Medulla oblongata (tissue), 1 donor: ENCODE data around the gene MTA3.

Experiments used
- DNase-seq: peaks from one replicate; pipeline ENCODE4 v3.0.0-alpha.2; 2015; ENCODE audit errors: extremely low spot score

Gene MTA3

DNA sequence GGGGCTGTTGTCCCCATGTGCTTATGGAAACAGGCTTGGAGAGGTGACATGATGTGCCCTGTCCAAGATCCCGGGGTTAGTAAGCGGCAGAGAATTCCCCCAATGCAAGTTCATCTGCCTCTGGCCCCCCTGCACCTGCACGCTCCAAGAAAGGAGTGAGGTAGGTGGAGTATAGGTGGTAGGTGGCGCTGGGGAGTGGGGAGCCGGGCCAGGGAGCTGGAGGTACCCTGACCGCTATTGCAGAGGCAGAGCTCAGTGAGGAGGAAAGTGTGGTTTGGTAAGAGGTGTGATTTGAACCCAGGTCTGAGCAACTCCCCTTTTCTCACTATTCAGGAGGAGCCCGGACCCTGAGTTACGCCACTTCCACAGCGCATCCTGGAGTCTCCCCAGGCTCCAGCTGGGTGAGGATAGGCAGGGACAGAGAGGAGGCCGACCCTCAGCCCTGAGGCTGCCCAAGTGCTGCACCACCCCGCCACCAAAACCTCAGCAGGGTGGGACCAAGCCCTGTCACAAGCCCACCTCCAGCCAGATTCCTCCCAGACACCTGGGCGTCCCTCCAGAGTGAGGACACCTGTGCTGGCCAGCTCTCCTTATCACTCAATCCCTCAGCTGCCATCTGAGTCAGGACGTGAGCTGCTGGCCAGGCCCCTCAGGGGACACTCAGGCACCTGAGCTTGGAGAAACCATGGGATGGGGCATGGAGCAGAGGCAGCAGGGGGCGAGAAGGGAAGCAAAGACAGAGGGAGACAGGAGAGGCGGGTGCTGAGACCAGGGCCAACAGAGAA lies 218.3 kb downstream of the MTA3 start:
- no peak for DNase-seq

DNA sequence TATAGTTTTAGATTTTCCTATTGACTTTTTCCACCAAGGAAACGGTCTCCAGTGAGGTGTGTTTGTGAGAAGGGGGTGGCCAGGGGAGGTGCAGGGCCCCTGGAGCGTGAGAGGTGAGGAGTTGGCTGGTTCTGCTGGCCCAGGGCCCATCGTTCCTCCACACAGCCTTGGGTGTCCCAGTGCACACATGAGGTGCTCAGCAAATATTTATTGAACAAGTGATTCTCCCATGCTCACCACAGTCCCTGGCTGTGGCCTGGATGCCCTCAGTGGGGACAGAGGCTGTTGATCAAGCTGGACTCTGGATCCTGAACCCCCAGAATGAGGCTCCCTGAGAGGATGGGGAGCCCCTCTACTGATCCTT lies 219.0 kb downstream of the MTA3 start:
- no peak for DNase-seq

DNA sequence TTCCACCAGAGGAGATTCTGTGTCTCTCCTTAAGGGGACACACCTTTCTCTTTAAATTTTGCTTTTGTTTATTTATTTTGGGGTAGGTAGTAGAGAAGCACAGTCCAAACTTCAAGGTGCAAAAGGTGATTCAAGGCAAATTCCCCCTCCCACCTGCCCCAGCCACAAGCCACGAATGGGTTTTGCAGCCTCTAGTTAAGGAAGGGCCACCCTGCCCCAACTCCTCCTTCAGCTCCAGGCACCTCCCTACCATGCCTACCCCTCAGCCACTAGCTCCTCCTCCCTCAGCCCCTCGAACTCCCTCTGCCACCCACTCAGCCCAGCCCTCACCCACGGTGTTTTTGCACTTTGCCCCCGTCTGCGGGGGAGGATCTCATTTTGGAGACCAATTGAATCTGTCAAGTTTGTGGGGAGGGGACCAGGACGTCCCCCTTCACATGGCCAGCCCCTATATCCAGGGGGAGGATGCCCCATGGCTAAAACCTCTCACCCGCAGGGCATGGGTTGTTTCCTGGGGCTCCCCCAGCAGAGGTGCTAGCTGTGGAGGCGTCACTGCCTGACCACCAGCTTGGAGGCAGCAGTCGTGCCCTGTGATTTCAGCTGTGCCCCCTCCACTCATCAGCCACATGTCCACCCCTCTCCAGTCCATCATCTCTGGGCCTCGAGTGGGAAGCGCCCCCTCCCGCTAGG lies 219.5 kb downstream of the MTA3 start:
- no peak for DNase-seq

DNA sequence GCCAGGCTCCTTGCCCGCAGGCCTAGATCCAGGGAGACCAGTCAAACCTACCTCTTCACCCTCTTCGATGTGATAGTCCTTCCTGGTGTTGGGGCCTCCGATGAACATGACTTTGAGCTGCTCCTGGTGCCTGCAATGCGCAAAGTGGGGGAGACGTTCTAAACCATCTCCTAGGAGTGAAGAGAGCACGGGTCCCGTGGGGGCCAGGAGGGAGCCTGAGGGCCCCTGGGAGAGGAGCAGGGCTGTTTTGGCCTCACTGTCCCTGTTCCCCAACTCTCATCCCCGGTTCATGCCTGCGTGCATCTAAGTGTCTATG lies 220.0 kb downstream of the MTA3 start:
- DNase-seq = no peak

DNA sequence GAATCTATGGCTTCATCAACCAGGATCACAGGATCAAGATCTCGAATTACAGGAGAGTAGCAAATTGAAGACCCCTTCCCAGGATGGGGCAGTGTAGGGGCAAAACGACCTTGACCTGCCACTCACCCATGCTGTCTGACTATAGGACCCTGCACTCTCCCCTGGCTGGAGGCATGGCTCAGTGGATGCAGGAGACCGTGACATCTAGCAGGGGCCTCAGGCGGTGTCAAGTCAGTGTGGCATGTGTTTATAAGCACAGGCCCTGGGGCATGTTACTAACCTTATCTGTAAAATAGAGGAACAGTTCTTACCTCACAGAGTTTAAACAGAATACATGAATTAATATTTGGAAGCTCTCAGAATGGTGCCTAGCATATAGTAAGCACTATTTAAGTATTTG lies 220.4 kb downstream of the MTA3 start:
- no peak for DNase-seq

DNA sequence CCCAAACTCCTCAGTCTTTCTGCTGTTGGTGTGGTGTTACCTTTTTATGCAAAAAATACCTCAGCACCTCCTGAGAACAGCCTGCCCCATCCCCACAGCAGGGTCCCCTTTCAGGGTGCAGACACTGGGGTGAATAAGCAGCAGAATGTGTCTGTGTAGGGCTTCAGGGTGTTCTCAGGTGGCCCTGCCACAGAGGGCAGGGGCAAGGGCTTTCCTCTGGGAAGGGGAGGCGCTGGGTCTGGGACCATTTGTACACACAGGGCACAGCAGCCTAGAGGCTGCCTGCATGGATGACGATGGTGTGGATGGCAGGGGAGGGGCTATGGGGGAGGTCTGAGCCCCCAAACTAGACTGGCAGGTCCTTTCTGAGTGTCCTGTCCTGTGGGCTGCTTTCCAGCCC lies 221.3 kb downstream of the MTA3 start:
- DNase-seq = no peak

DNA sequence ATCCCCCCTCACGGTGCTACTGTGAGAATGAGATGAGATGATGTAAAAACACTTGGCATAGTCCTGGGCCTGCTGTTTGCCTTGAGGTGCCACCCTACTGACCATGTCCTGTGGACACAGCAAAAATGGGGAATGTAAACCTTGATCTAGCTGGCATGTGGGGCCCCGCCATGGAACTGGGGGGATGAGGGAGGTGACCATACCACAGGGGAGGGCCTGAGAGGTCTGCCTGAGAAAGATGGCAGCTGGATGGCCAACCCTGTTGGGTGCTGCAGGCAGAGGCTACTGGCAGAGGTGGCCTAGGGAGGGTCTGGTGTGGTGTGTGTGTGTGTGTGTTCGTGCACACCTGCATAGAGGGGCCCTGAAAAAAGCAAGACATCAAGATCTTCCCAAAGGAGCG lies 223.2 kb downstream of the MTA3 start:
- no peak for DNase-seq

DNA sequence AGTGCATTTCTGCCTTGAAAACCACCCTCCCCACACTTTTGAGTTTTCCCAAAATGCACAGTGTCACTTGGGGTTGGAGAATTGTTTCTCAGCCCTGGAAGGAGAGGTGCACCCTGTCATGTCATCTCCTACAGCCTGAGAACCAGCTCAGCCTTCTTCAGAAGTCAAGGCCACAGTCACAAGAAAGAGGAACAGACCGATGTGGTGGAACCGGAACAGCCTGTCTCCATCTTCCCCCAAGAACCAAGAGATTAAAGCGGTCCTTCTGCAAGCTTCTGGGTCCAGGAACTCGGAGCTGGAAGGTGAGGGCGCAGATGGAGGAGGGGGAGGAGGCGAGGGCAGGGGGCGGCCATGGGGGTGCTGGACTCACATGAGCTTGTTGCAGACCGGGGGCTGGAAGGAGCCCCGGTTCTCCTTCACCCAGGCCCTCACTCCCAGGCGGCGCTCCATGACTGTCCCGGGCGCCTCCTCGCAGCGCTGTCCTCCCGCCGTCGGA lies 223.7 kb downstream of the MTA3 start:
- peak; percentile 54 for DNase-seq

DNA sequence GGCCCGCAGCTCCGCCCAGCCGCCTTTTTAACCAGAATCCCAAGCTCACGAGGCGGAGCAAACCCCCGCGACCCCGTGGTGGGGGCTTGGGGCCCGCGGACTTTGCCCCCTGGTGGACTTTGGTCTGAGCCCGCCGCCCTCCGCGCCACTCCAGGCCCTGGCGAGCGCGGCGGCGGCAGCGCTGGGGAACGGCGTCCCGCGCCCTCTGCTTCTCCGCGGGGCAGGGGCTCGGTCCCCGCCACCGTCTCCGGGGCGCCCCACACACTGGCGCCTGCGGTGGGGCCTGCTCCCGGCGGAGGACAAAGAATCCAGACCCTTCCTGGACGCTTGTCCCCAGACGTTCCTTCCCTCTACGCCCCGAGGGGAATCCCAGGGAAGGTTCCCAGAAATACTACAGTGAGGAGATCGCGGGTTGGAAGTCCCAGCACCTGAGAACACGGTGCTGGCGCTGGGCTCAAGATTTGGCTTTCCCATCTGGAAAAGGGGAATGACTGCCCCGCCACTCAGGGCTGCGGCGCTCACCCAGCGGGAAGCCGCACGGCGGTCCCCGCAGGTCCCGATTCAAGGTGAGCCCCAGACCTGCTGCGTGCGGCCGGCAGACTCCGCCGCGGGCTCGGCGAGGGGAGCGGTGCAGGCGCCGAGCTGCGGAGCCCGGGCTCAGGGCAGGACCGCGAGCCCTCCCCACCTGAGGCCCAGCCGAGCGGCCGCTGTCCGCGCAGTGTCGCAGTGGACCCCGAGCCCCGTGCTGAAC lies 224.3 kb downstream of the MTA3 start, which contains the start of gene HAAO:
HAAO (minus strand) TSS at position 1 of the 751 bp plus-strand sequence. CDS start 47 bp downstream, outside the sequence.
- DNase-seq = peak; percentile 29

DNA sequence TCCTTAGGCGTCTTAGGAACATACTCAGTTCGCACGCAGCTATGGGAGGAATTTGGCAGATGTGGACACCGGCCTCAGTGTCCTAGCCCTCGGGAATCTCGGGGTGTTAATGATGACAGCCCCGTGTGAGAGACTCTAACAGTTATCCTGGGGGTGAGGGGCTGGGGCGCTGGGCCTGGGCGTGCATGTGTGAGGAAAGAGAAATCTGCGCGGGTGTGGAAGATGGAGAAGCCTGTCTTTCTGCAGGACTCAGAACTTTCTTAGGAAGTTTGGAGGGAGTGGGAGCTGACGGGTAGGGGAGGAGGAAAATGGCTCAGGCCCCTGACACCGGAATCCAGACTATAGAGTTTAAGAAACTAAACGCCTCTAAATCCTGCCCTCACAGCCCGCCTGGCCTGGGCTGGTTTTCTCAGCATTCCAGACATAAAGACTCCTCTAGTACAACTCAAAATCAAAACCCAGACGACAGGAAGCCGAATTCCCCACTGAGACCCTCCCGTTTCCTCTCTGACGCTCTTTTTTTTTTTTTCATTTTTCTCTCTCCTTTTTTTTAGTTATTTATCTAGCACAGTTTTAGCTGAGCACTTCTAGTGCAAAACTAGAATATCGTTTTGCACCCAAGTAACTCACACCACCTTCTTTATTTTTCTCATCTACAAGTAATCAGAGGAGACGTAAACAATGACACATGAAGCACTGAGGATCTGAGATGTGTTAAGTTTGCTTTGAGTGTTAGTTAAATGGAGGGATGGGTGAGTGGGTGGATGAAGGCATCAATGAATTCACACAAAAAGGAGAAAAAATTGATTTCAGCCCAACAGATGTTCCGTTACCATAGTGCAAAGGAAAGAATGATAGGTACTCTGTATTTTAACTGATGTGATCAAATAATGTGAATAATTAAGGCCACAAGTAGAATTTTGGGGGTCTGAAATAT lies 225.2 kb downstream of the MTA3 start:
- DNase-seq = no peak

DNA sequence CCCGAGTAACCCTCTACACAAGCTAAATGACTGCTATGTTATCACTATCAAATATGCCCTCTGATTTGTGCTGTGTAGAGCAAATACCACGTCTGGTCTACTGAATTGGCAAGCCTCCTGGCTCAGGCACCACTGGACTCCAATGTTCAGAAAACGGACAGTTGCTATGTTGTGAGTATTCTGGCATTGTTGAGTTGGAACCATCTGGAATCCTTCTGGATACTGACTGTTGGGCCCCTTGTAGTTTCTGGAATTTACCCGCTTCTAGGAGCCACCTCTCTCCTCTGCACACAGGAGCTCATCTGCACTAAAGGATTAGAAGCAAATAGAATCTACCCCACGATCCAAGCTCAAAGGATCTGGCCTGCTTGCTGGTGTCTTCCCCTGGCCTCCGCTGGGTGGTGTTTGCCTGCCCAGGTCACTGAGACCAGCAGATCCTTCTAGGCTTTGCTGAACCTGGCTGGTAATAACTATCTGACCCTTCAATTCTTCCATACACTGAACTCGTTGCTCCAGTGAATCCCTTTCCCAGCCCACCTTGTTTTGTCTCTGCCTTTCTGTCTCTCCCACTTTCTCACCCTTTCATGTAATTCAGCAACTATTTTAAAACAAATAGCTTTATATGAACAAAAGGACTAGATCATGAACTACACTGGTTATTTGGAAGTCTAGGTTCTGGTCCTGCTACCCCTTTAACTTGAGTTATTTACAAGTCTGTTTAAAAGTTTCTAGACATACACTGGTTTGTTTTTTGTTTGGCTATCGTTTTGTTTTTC lies 226.0 kb downstream of the MTA3 start:
- no peak for DNase-seq

DNA sequence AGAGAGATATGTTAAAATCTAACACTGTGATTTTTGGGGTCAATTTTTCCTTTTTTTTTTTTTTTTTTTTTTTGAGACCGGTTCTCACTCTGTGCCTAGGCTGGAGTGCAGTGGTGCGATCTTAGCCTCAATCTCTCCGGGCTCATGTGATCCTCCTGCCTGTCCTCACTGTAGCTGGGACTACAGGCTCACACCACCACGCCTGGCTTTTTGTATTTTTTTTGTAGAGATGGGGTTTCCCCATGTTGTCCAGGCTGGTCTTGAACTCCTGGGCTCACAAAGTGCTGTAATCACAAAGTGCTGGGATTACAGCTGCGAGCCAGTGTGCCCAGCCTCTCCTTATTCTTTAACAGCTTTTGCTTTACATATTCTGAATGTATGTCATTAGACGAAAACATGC lies 226.8 kb downstream of the MTA3 start:
- DNase-seq = no peak

DNA sequence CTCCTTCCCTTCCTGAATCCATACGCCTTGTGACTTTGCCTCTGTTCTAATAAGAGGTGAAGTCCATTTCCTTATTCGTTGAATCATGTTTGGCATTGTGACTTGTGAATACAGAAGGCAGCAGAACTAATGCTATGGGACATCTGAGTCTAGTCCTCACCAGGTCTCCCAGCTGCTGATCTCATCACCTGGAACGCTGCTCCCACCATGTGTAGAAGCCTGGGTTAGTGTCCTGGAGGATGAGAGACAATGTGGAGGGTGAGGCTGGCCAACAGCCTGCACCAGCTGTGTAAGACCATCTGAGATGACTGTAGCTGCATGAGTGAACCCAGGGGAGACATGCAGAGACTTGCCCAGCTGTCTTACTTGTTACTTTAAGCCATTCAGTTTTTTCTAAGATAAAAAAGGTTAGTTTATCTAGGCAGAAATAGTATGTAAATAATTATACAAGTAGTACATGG lies 227.4 kb downstream of the MTA3 start:
- DNase-seq = no peak

DNA sequence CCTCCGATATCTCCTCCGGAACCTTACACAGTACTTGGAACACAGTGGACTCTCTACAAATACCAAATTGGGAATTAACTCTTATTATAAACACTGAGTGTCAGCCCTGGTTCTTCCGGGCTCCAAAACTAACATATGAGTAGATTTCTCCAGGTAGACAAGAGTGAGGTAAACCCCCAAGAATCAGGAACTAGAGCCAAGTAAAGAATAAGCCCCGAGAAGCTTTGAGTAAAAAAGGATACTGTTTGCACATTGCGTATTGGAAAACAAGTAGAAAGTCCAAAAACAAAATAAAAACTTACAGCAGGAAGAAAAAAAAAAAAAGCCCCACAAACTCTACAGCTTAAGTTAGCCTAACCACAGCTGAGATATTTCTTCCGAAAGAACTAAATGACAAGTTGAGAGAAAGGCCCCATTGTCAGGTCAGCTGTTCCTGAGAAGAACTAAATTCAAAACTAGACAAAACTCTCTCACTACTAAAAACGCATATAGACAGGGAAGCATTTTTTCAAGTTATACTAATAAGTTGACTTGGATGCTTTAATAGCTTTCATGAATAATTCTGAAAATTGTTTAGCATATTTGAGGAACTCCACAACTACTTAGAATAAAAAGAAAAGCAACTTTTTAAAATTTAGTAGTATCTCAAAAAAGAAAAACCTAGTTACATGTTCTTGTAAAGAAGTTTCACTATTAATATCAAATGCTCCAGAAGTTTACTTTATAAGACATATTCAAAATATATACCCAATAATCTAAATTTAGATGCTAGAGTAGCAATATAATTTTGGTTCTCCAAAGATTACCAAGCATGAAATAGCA lies 228.2 kb downstream of the MTA3 start:
- no peak for DNase-seq

DNA sequence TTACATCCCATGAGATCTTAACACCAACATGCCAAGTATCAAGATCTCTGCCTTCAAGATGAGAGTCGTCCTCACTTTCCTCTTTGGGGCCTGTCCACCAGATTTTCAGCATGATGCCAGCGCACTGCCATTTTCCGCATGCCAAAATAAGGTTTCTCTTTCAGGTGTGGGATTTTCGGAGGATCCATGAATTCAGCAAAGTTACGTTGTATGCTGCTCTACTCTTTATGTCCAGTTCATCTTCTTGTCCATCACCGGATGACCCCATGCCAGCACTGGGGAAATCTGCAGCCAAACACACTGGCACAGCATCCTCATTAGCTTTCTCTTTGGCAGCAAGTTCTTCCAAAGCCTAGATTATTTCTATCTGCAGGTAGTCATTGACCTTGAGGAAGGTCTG lies 228.8 kb downstream of the MTA3 start:
- DNase-seq = no peak

DNA sequence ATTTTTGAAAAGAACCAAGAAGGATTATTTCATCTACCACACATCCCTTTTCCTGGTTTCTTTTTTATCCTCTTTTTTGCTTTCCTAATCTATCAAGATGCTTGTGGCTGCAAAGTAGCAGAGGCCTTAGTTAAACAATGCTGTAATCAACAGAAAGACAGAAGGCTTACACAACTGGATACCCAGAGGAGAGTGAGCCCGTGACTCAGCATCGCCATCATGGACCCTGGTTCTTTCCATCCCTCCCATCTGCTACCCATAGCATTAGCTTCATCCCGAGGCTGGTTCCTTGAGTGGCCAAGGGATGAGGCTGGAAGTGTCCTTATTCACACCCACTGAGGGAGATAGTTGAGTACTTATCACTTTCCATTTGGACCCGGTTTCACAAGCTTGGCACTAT lies 231.4 kb downstream of the MTA3 start:
- DNase-seq = no peak

DNA sequence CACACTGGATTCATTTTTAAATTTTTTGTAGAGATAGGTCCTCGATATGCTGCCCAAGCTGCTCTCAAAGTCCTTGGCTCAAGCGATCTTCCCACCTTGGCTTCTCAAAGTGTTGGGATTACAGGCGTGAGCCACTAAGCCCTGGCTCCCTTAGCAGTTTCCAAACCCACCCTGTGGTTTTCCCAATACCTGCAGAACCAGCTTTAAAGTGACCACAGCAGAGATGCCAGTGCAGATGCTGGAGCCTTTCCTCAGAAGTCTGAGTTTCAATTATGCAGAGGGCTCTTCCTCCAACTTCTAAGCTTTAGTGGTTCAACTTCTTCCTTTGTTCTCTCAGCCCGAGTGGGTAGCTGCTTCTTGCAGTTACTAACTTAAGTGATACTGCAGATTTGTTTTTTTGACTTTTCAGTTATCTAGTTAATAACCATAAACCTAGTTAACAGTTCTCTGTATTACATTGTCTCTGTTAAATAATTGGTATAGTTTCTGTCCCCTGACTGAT lies 232.1 kb downstream of the MTA3 start:
- DNase-seq = no peak

DNA sequence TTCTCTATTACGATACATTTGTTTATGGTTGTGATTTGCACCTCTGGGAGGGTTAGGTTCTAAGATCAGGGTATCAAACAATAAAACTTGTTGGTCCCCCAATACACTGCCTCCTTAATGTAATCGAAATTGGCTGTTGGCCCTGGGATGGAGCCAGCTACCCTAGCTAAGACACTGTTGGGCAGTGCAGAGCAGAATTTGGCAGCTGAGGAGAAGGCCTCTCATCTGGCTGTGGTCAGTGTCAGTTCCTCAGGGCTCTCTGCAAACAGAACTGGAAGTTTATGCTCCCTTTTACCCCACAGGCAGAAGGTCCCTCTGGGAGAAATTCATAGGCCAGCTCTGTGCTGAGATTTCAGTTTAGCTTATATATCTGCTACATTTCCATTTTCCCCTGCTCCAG lies 232.5 kb downstream of the MTA3 start:
- DNase-seq = peak; percentile 30

DNA sequence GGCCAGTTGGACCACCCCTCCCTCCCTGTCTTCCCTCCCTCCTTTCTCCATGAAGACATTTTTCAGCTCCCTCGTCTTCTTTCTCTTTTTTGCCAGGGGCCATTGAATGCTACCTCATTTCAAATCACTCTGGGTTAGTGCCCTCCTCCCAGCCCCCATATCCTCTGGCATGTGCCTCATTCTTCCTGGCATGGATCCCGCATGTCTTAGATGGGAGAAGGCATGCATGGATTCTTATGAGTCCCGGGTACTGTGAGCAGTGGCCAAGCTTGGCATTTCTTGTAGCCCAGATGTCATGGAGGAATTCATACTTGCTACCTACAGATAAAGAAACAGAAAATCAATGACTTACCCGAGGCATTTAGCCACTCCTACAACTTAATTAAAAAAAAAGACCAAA lies 232.9 kb downstream of the MTA3 start:
- no peak for DNase-seq

DNA sequence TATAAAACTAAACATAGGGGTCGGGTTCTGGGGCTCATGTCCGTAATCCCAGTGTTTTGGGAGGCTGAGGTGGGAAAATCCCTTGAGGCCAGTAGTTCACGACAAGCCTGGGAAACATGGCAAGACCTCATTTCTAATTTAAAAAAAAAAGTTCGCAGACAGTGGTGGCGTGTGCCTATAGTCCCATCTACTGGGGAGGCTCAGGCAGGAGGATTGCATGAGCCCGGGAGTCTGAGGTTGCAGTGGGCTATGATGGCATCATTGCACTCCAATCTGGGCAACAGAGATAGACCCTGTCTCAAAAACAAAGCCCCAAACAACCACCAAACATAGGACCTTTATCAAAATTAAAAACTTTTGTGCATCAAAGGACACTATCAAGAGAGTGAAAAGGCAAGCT lies 233.7 kb downstream of the MTA3 start:
- no peak for DNase-seq
